HFFc6 (cell line): ENCODE measurements around the gene VPS4A. TPM values are rescaled to one million over a fixed set of nuclear protein-coding genes. Genes with fewer than 3 reads are reported as not detected.

Experiments used
- DNase-seq: peaks from one replicate; pipeline ENCODE4 v3.0.0-alpha.2; 2018
- H3K27ac Mint-ChIP-seq: 2 replicates; pipeline ENCODE4 v1.8.0; 2020; ENCODE audit warnings: mild to moderate bottlenecking, mixed read lengths
- H3K27me3 Mint-ChIP-seq: 2 replicates; pipeline ENCODE4 v1.8.0; 2021; ENCODE audit warnings: mild to moderate bottlenecking, moderate library complexity, mixed read lengths; ENCODE audit not compliant: insufficient read depth
- H3K36me3 Mint-ChIP-seq: 2 replicates; pipeline ENCODE4 v1.8.0; 2021; ENCODE audit warnings: low read depth, mixed read lengths
- H3K4me1 Mint-ChIP-seq: 2 replicates; pipeline ENCODE4 v1.8.0; 2020; ENCODE audit warnings: low read depth, mixed read lengths
- H3K4me3 Mint-ChIP-seq: 2 replicates; pipeline ENCODE4 v1.8.0; 2020; ENCODE audit warnings: mild to moderate bottlenecking, moderate library complexity, mixed read lengths
- H3K9me3 Mint-ChIP-seq: 2 replicates; pipeline ENCODE4 v1.8.0; 2020; ENCODE audit warnings: mild to moderate bottlenecking, mixed read lengths
- CTCF ChIP-seq: fragments of 200-600 bp; sonication (generic); IDR thresholded peaks from 2 replicates; pipeline ENCODE4 v1.5.0; 2021; ENCODE audit warnings: antibody characterized with exemption, mild to moderate bottlenecking
- total RNA-seq, 6 experiments: library from RNA; stranded (reverse); fragmentation: NEBNext Ultra II Directional; extraction: Animal tissue kit (Norgen Biotek cat#: 25700); gene quantifications; 2 replicates in 1 of 6; 3 replicates in 5 of 6; pipeline ENCODE4 v1.2.3, GENCODE V29; 2021

VPS4A gene
- total RNA-seq, 6 experiments from 2014 or later, result 33.2 to 39.8 (median 36.7) TPM

- TF ChIP-seq CTCF, result no peak
- H3K9me3 Mint-ChIP-seq, result no peaks in the 10 kb centered on the region
- H3K27ac Mint-ChIP-seq, result no peak overlapping the region
- peaks cover 8% of the 10 kb centered on the region for H3K27me3 Mint-ChIP-seq
- H3K4me3 Mint-ChIP-seq, result no peak overlapping the region
- peaks cover 22% of the 10 kb centered on the region for H3K4me1 Mint-ChIP-seq
- DNase-seq, result no peak
- peaks cover 29% of the 10 kb centered on the region for H3K36me3 Mint-ChIP-seq
Observed at GRCh38 chr16:69314534-69314933, 3.4 kb downstream of the VPS4A start.

GRCh38 chr16:69315486-69316311 is 4.5 kb downstream of the VPS4A start:
- peaks cover 8% of the 10 kb centered on the region for H3K27me3 Mint-ChIP-seq
- peaks cover 26% of the 10 kb centered on the region for H3K36me3 Mint-ChIP-seq
- no peaks in the 10 kb centered on the region for H3K9me3 Mint-ChIP-seq
- no peak overlapping the region for H3K4me3 Mint-ChIP-seq
- DNase-seq, result no peak
- TF ChIP-seq CTCF, result no peak
- peaks cover 18% of the 10 kb centered on the region for H3K4me1 Mint-ChIP-seq
- no peak overlapping the region for H3K27ac Mint-ChIP-seq

DNA sequence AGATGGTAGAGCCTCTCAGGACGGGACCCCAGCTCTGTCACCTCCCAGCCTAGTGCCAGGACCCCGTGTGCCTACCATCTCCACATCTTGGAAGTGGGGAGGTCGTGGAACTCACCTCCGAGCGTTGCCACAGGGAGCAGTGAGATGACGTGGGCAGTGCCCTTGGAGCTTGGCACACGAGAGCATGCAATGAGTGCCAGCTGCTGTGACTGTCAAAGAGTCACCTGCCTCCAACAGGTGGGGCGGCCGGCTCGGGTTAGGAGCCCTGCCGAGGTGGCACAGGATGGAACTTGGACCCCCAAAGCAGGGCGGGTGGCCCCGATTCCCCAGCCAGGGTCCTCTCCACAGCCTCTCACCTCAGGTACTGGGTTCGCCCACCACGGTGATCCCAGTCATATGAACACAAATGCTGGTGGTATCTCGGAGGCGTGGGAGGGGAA is 5.5 kb downstream of the VPS4A start:
- TF ChIP-seq CTCF, result no peak
- Mint-ChIP-seq H3K27me3 (peaks cover 7% of the 10 kb centered on the region), H3K9me3 (no peaks in the 10 kb centered on the region), H3K36me3 (peaks cover 33% of the 10 kb centered on the region), H3K27ac (no peak overlapping the region), H3K4me1 (peaks cover 17% of the 10 kb centered on the region), H3K4me3 (no peak overlapping the region)
- DNase-seq, result no peak

DNA sequence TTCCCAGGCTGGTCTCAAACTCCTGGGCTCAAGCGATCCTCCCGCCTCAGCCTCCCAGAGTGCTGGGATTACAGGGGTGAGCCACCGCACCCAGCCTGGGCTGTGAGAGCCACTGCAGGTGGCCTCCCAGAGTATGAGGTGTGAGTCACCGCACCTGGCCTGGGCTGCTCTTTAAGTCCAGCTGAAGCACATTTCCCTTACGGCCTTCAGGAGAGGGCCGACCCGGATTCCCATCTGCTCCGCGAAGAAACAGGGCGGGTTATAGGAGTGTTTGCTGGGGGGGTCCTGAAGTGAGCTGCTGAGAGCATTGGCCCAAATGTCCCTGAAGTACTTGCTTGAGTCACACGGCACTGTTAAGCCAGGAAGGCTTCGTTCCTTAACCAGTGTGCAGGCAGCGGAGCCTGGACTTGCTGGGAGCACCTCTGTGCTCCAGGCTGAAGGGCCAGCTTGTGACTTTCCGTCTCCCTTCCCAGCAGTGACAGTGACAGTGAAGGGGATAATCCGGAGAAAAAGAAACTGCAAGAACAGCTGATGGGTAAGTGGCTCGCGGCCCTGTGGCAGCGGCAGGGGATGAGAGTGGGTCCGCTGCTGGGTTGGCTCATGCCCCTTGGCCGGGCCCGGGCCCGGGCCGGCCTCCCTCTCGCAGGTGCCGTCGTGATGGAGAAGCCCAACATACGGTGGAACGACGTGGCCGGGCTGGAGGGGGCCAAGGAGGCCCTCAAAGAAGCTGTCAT is 7.2 kb downstream of the VPS4A start:
- Mint-ChIP-seq H3K36me3 (peaks cover 36% of the 10 kb centered on the region), H3K4me1 (peaks cover 6% of the 10 kb centered on the region), H3K27me3 (peaks cover 1% of the 10 kb centered on the region), H3K9me3 (no peaks in the 10 kb centered on the region), H3K4me3 (no peak overlapping the region), H3K27ac (no peak overlapping the region)
- TF ChIP-seq CTCF, result no peak
- no peak for DNase-seq

DNA sequence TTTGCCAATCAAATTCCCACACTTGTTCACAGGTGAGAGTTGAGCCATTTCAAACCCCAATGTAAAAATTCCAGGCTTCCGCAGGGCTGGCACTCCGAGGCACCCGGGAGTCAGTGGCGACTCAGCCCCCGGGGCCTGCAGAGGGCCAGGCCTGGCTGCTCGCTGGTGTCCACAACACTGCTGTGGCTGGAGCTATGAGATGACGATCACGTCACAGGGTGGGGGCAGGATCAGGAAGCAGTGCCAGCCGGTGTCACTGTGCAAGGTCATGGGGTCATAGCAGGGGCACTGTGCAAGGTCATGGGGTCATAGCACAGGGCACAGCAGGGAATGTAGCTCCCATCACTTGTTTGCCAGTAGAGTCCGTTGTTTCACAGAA is 7.8 kb downstream of the VPS4A start:
- Mint-ChIP-seq H3K27me3 (no peaks in the 10 kb centered on the region; the same call in none of the 2 replicates), H3K4me1 (peaks cover under 1% of the 10 kb centered on the region), H3K9me3 (no peaks in the 10 kb centered on the region), H3K36me3 (peaks cover 31% of the 10 kb centered on the region), H3K4me3 (no peak overlapping the region), H3K27ac (no peak overlapping the region)
- no peak for DNase-seq
- TF ChIP-seq CTCF, result no peak
